KMS-11 (cell line): ENCODE data around the gene FAT2.

Source experiments
- H2AFZ ChIP-seq: fragments of 200-600 bp; sonication (generic); 2 replicates; pipeline ENCODE4 v1.6.1; 2016; ENCODE audit warnings: antibody characterized with exemption, mixed run types, low read depth
- H3K27ac ChIP-seq: fragments of 200-600 bp; sonication (generic); 2 replicates; pipeline ENCODE4 v1.6.1; 2016; ENCODE audit warnings: mild to moderate bottlenecking, mixed run types
- H3K27me3 ChIP-seq: fragments of 200-600 bp; sonication (generic); 2 replicates; pipeline ENCODE4 v1.6.1; 2017; ENCODE audit warnings: mild to moderate bottlenecking, low read depth, mixed run types, moderate library complexity; ENCODE audit not compliant: insufficient read depth
- H3K36me3 ChIP-seq: fragments of 200-600 bp; sonication (generic); 2 replicates; pipeline ENCODE4 v1.6.1; 2017; ENCODE audit warnings: mild to moderate bottlenecking, mixed run types; ENCODE audit not compliant: insufficient read depth
- H3K4me1 ChIP-seq: fragments of 200-600 bp; sonication (generic); 2 replicates; pipeline ENCODE4 v1.6.1; 2016; ENCODE audit warnings: mild to moderate bottlenecking, low read depth, mixed run types; ENCODE audit not compliant: poor library complexity, severe bottlenecking
- H3K4me2 ChIP-seq: fragments of 200-600 bp; sonication (generic); 2 replicates; pipeline ENCODE4 v1.7.0; 2016; ENCODE audit warnings: mild to moderate bottlenecking, mixed run types
- H3K4me3 ChIP-seq: fragments of 200-600 bp; sonication (generic); IDR thresholded peaks from 2 replicates; pipeline ENCODE4 v1.6.1; 2017; ENCODE audit warnings: low read depth, low read length, mixed read lengths; ENCODE audit not compliant: insufficient read depth
- H3K79me2 ChIP-seq: fragments of 200-600 bp; sonication (generic); 2 replicates; pipeline ENCODE4 v1.6.1; 2016; ENCODE audit warnings: low read depth, mixed run types; ENCODE audit not compliant: insufficient read depth
- H3K9ac ChIP-seq: fragments of 200-600 bp; sonication (generic); 2 replicates; pipeline ENCODE4 v1.6.1; 2016; ENCODE audit warnings: mild to moderate bottlenecking, mixed run types
- H4K20me1 ChIP-seq: fragments of 200-600 bp; sonication (generic); 2 replicates; pipeline ENCODE4 v1.6.1; 2016; ENCODE audit warnings: mild to moderate bottlenecking, mixed run types; ENCODE audit not compliant: insufficient read depth
- TF ChIP-seq, protein P1 (sequence below): fragments of 200-600 bp; sonication (generic); conservative IDR thresholded peaks from 2 replicates; pipeline ENCODE4 v1.6.1; 2017; ENCODE audit warnings: low read depth, mild to moderate bottlenecking, antibody characterized with exemption, low read length, moderate library complexity, mixed read lengths

Gene FAT2

GRCh38 chr5:151617841-151618710, 26.9 kb upstream of the FAT2 start:
- no peak overlapping the region for H3K9ac ChIP-seq
- H4K20me1 ChIP-seq, result no peaks in the 10 kb centered on the region
- H3K4me2 ChIP-seq, result no peak overlapping the region
- no peak overlapping the region for H3K27ac ChIP-seq
- H3K36me3 ChIP-seq, result no peaks in the 10 kb centered on the region
- H3K27me3 ChIP-seq, result no peaks in the 10 kb centered on the region
- TF ChIP-seq, protein P1, sequence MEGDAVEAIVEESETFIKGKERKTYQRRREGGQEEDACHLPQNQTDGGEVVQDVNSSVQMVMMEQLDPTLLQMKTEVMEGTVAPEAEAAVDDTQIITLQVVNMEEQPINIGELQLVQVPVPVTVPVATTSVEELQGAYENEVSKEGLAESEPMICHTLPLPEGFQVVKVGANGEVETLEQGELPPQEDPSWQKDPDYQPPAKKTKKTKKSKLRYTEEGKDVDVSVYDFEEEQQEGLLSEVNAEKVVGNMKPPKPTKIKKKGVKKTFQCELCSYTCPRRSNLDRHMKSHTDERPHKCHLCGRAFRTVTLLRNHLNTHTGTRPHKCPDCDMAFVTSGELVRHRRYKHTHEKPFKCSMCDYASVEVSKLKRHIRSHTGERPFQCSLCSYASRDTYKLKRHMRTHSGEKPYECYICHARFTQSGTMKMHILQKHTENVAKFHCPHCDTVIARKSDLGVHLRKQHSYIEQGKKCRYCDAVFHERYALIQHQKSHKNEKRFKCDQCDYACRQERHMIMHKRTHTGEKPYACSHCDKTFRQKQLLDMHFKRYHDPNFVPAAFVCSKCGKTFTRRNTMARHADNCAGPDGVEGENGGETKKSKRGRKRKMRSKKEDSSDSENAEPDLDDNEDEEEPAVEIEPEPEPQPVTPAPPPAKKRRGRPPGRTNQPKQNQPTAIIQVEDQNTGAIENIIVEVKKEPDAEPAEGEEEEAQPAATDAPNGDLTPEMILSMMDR, result no peak
- no peaks in the 10 kb centered on the region for H3K4me1 ChIP-seq
- H3K4me3 ChIP-seq, result no peak overlapping the region
- no peaks in the 10 kb centered on the region for H3K79me2 ChIP-seq
- no peak overlapping the region for H2AFZ ChIP-seq

DNA sequence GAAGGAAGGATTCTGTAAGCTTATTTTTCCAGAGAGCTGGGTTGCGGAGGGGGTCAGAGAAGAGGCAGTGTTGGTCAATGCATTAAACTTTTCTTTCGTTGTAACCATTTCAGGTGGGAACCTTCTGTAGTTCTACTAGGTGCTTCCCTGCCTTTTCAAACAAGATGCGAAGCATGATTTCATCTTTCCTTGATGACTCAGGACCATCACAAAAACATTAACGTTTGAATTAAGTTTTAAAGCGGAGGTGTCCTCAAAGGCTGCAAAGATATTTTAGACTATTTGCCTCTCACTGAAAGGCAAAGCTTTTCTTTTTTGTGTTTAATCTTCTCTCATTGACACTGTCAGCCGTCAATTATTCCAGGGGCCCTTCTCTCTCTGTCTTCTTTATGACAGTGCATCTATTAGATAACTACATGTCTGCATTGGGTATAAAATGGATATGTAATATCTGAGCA, 26.3 kb upstream of the FAT2 start:
- Histone ChIP-seq H4K20me1 (no peaks in the 10 kb centered on the region), H3K9ac (no peak overlapping the region), H2AFZ (no peak overlapping the region), H3K79me2 (no peaks in the 10 kb centered on the region), H3K27ac (no peak overlapping the region), H3K4me1 (no peaks in the 10 kb centered on the region), H3K36me3 (no peaks in the 10 kb centered on the region), H3K27me3 (no peaks in the 10 kb centered on the region), H3K4me2 (no peak overlapping the region), H3K4me3 (no peak overlapping the region)
- TF ChIP-seq, protein P1, result no peak

- H3K27ac ChIP-seq, result no peak overlapping the region
- no peak overlapping the region for H2AFZ ChIP-seq
These were observed 24.3 kb upstream of the FAT2 start for GRCh38 chr5:151615431-151615830.

DNA sequence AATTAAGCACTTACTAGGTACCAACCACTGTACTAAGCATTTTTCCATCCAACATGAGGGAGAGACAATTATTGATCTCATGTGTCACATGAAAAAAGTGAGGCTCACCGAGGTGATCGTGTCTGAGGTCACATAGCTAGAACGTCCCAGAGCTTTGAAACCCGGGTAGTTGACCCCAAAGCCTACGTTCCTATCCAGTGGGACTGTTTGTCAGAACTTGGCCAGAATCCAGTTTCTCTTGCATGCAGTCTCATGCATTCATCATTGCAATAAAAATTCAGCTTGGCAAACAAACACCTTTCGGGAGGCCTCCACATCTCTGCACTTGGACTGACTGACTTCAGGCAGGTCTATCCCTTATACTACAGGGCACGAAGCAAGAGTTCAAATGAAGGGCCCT, 23.4 kb upstream of the FAT2 start:
- H3K4me2 ChIP-seq, result no peak overlapping the region
- no peaks in the 10 kb centered on the region for H4K20me1 ChIP-seq
- no peaks in the 10 kb centered on the region for H3K79me2 ChIP-seq
- TF ChIP-seq, protein P1, result no peak
- no peaks in the 10 kb centered on the region for H3K27me3 ChIP-seq
- no peak overlapping the region for H3K9ac ChIP-seq
- H3K4me1 ChIP-seq, result no peaks in the 10 kb centered on the region
- H3K4me3 ChIP-seq, result no peak overlapping the region
- H3K36me3 ChIP-seq, result no peaks in the 10 kb centered on the region
- H3K27ac ChIP-seq, result no peak overlapping the region
- H2AFZ ChIP-seq, result no peak overlapping the region

More at GRCh38 chr5:151615431-151615830, 24.3 kb upstream of the FAT2 start:
- Histone ChIP-seq H3K36me3 (no peaks in the 10 kb centered on the region), H3K9ac (no peak overlapping the region), H3K4me2 (no peak overlapping the region), H4K20me1 (no peaks in the 10 kb centered on the region), H3K79me2 (no peaks in the 10 kb centered on the region), H3K4me3 (no peak overlapping the region), H3K4me1 (no peaks in the 10 kb centered on the region), H3K27me3 (no peaks in the 10 kb centered on the region)
- TF ChIP-seq, protein P1, result no peak
